Stimulated activated CD8-positive, alpha-beta memory T cell treated with anti-CD3 and anti-CD28 coated beads, Interleukin-7, amount 100 ng/mL, for 1 hour (primary cell): ENCODE results near the gene DCLRE1B.

Source experiments
- DNase-seq, 2 donors: peaks; one replicate each; pipeline ENCODE4 v3.0.0-alpha.2; 2020; ENCODE audit warnings: low read depth in 2 of 2

Gene DCLRE1B

GRCh38 chr1:113887402-113888175, 17.5 kb upstream of the DCLRE1B start, which contains the start of gene BCL2L15:
BCL2L15 (minus strand) TSS chr1:113887581; CDS start chr1:113887375, 206 bp downstream.
- DNase-seq: no peak

- no peak for DNase-seq
Observed at GRCh38 chr1:113890816-113891215, 14.3 kb upstream of the DCLRE1B start.

- no peak for DNase-seq
Observed at GRCh38 chr1:113891631-113892220, 13.4 kb upstream of the DCLRE1B start.

- no peak for DNase-seq
Observed at GRCh38 chr1:113893267-113893666, 11.9 kb upstream of the DCLRE1B start.

GRCh38 chr1:113895098-113895497, 10.0 kb upstream of the DCLRE1B start:
- DNase-seq: no peak

- DNase-seq: no peak
Observed at GRCh38 chr1:113895961-113896360, 9.2 kb upstream of the DCLRE1B start.

- DNase-seq: no peak
Observed at GRCh38 chr1:113898241-113898814, 6.8 kb upstream of the DCLRE1B start.

- DNase-seq: no peak
Observed at GRCh38 chr1:113899111-113899510, 6.0 kb upstream of the DCLRE1B start.

GRCh38 chr1:113901191-113901590, 3.9 kb upstream of the DCLRE1B start:
- DNase-seq: no peak

GRCh38 chr1:113903501-113904292, 1.4 kb upstream of the DCLRE1B start:
- no peak for DNase-seq

GRCh38 chr1:113904293-113904673, 843 bp upstream of the DCLRE1B start:
- no peak for DNase-seq

GRCh38 chr1:113905435-113905861, 322 bp downstream of the DCLRE1B start:
- peak in 1 of 2 donors; percentile 1 for DNase-seq

GRCh38 chr1:113912594-113913311, 7.6 kb downstream of the DCLRE1B start:
- DNase-seq: no peak

GRCh38 chr1:113913312-113913668, 8.2 kb downstream of the DCLRE1B start:
- DNase-seq: no peak

GRCh38 chr1:113913887-113914664, 8.9 kb downstream of the DCLRE1B start:
- DNase-seq: no peak

- DNase-seq: no peak
Observed at GRCh38 chr1:113916974-113917373, 11.8 kb downstream of the DCLRE1B start.

- DNase-seq: no peak
Observed at GRCh38 chr1:113917400-113918082, 12.4 kb downstream of the DCLRE1B start.

GRCh38 chr1:113918243-113918642, 13.1 kb downstream of the DCLRE1B start:
- no peak for DNase-seq

- no peak for DNase-seq
Observed at GRCh38 chr1:113922957-113923356, 17.8 kb downstream of the DCLRE1B start.

- DNase-seq: no peak
Observed at GRCh38 chr1:113924473-113924872, 19.3 kb downstream of the DCLRE1B start.
